HCT116 (cell line): ENCODE data around the gene TAF3.

ENCODE experiments used
- CBX3 ChIP-seq: IDR thresholded peaks from 2 replicates; pipeline ENCODE4 v1.6.1; 2012; ENCODE audit warnings: low read depth
- CTCF ChIP-seq, 3 experiments: fragments of 200-600 bp in 1 of 3; sonication (generic) in 1 of 3; IDR thresholded peaks in 2 of 3; conservative IDR thresholded peaks in 1 of 3; 2 replicates each; pipeline ENCODE4 v1.5.1; 2012 to 2017; ENCODE audit warnings: low read depth in 2 of 3, low read length in 2 of 3, antibody characterized with exemption in 1 of 3, borderline replicate concordance in 1 of 3, control low read depth in 1 of 3, mild to moderate bottlenecking in 1 of 3, mixed read lengths in 1 of 3, mixed run types in 1 of 3, moderate library complexity in 1 of 3; ENCODE audit not compliant: insufficient read depth in 1 of 3
- EZH2 ChIP-seq: fragments of 200-600 bp; sonication (generic); IDR thresholded peaks from 2 replicates; pipeline ENCODE4 v1.6.1; 2017; ENCODE audit warnings: antibody characterized with exemption, mixed run types
- MAX ChIP-seq: IDR thresholded peaks from 2 replicates; pipeline ENCODE4 v1.6.1; 2012
- POLR2AphosphoS5 ChIP-seq: IDR thresholded peaks from 2 replicates; pipeline ENCODE4 v1.6.1; 2011; ENCODE audit warnings: mild to moderate bottlenecking, low read depth, low read length, moderate library complexity
- RAD21 ChIP-seq: IDR thresholded peaks from 2 replicates; pipeline ENCODE4 v1.6.1; 2012; ENCODE audit warnings: low read depth, mild to moderate bottlenecking
- REST ChIP-seq: IDR thresholded peaks from 2 replicates; pipeline ENCODE4 v1.6.1; 2012; ENCODE audit warnings: low read depth
- TCF7L2 ChIP-seq: IDR thresholded peaks from 2 replicates; pipeline ENCODE4 v1.7.0; 2011; ENCODE audit warnings: borderline replicate concordance, inconsistent platforms; ENCODE audit not compliant: insufficient read depth, insufficient read length; ENCODE audit errors: extremely low read depth
- ZFX ChIP-seq: fragments of 450-650 bp; IDR thresholded peaks from 2 replicates; pipeline ENCODE4 v1.6.1; 2017
- ZNF274 ChIP-seq: fragments of 200-500 bp; sonication (Bioruptor generic); IDR thresholded peaks from 2 replicates; pipeline ENCODE4 v1.6.1; 2014; ENCODE audit warnings: mild to moderate bottlenecking, low read depth, low read length, inconsistent platforms

- no peak for TF ChIP-seq CTCF (IDR thresholded peaks at IDR 0.05 in 2 of 3, conservative IDR thresholded peaks at IDR 0.05 in 1 of 3; ENCODE audit: borderline replicate concordance in 1 of 3, insufficient read depth in 1 of 3, low read depth in 2 of 3, low read length in 2 of 3)
- no peak for TF ChIP-seq REST
- TF ChIP-seq POLR2AphosphoS5 = no peak
- TF ChIP-seq EZH2 = no peak
- TF ChIP-seq ZNF274 = no peak
- TF ChIP-seq MAX = no peak
- no peak for TF ChIP-seq RAD21
- TF ChIP-seq CBX3 = no peak
- no peak for TF ChIP-seq ZFX
- no peak for TF ChIP-seq TCF7L2
Observed at GRCh38 chr10:7933757-7934156, 115.5 kb downstream of the TAF3 start.
